ENCODE data around the gene ZNF346.

The ZNF346 gene

DNA sequence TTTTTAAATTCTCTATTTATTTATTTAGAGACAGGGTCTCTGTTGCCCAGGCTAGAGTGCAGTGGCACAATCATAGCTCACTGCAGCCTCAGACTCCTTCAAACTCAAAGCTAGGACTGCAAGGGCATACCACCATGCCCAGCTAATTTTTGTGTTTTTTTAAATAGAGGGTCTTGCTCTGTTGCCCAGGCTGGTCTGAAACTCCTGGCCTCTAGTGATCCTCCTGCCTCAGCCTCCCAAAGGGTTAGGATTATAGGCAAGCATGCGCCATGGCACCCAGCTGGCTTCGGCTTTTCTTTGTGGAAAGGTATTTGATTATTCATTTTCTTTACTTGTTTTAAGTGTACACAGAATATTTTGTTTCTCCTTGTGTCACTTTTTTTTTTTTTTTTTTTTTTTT, 5.2 kb downstream of the ZNF346 start:
- no peak overlapping the region for H3K4me3 ChIP-seq (ENCODE audit: low read depth in 1 of 2, low read length in 2 of 2)
- H3K27me3 ChIP-seq (ENCODE audit: insufficient read depth, low read length, poor library complexity) = no peaks in the 10 kb centered on the region
- peaks cover 95% of the 10 kb centered on the region for H3K79me2 ChIP-seq (ENCODE audit: insufficient read depth, low read length)
- H3K36me3 ChIP-seq (ENCODE audit: insufficient read depth, low read length) = peaks cover 48% of the 10 kb centered on the region
- no peak for DNase-seq
- H3K9me3 ChIP-seq (ENCODE audit: insufficient read depth, low read length, severe bottlenecking) = no peaks in the 10 kb centered on the region
- peaks cover 24% of the 10 kb centered on the region for H3K4me1 ChIP-seq (ENCODE audit: insufficient read depth, low read length)
- H3K9ac ChIP-seq (ENCODE audit: low read depth, low read length) = no peak overlapping the region
- no peak overlapping the region for H3K4me2 ChIP-seq (ENCODE audit: insufficient read depth, low read length)
- TF ChIP-seq EZH2 (IDR thresholded peaks at IDR 0.05; ENCODE audit: borderline replicate concordance, low read depth, low read length, severe bottlenecking) = no peak
- TF ChIP-seq, protein P1, sequence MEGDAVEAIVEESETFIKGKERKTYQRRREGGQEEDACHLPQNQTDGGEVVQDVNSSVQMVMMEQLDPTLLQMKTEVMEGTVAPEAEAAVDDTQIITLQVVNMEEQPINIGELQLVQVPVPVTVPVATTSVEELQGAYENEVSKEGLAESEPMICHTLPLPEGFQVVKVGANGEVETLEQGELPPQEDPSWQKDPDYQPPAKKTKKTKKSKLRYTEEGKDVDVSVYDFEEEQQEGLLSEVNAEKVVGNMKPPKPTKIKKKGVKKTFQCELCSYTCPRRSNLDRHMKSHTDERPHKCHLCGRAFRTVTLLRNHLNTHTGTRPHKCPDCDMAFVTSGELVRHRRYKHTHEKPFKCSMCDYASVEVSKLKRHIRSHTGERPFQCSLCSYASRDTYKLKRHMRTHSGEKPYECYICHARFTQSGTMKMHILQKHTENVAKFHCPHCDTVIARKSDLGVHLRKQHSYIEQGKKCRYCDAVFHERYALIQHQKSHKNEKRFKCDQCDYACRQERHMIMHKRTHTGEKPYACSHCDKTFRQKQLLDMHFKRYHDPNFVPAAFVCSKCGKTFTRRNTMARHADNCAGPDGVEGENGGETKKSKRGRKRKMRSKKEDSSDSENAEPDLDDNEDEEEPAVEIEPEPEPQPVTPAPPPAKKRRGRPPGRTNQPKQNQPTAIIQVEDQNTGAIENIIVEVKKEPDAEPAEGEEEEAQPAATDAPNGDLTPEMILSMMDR (IDR thresholded peaks at IDR 0.05; ENCODE audit: borderline replicate concordance, extremely low read depth, low read length, poor library complexity, severe bottlenecking) = no peak
- H4K20me1 ChIP-seq (ENCODE audit: insufficient read depth, low read length) = no peaks in the 10 kb centered on the region; the same call in 1 of the 2 replicates
- ATAC-seq (ENCODE audit: insufficient read depth, low read depth) = no peak
- no peak overlapping the region for H3K27ac ChIP-seq (ENCODE audit: low read length)
- H2AFZ ChIP-seq (ENCODE audit: low read depth, low read length) = no peak overlapping the region

DNA sequence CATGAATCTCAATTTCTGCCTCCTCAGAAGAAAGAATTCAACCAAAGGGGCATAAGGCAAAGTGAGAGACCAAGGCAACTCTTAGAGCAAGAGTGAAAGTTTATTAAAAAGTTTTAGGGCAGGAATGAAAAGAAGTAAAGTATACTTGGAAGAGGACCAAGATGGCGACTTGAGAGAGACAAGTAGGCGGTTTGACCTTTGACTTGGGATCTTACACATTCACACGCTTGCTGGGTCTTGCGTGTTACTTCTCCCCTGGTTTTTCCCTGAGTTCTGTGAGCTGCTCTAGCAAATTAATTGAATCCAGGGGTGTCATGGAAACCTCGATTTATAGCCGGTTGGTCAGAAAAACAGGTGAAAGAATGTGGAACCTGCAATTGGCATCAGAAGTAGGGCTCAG, 7.0 kb downstream of the ZNF346 start:
- peaks cover 53% of the 10 kb centered on the region for H3K36me3 ChIP-seq (ENCODE audit: insufficient read depth, low read length)
- no peak overlapping the region for H2AFZ ChIP-seq (ENCODE audit: low read depth, low read length)
- no peaks in the 10 kb centered on the region for H3K27me3 ChIP-seq (ENCODE audit: insufficient read depth, low read length, poor library complexity)
- H3K4me1 ChIP-seq (ENCODE audit: insufficient read depth, low read length) = peaks cover 11% of the 10 kb centered on the region
- H3K4me3 ChIP-seq (ENCODE audit: low read depth in 1 of 2, low read length in 2 of 2) = no peak overlapping the region
- ATAC-seq (ENCODE audit: insufficient read depth, low read depth) = no peak
- no peak overlapping the region for H3K9ac ChIP-seq (ENCODE audit: low read depth, low read length)
- TF ChIP-seq, protein P1 (IDR thresholded peaks at IDR 0.05; ENCODE audit: borderline replicate concordance, extremely low read depth, low read length, poor library complexity, severe bottlenecking) = no peak
- TF ChIP-seq EZH2 (IDR thresholded peaks at IDR 0.05; ENCODE audit: borderline replicate concordance, low read depth, low read length, severe bottlenecking) = no peak
- H3K79me2 ChIP-seq (ENCODE audit: insufficient read depth, low read length) = peaks cover 93% of the 10 kb centered on the region
- peaks cover 4% of the 10 kb centered on the region for H4K20me1 ChIP-seq (ENCODE audit: insufficient read depth, low read length)
- H3K27ac ChIP-seq (ENCODE audit: low read length) = no peak overlapping the region
- no peaks in the 10 kb centered on the region for H3K9me3 ChIP-seq (ENCODE audit: insufficient read depth, low read length, severe bottlenecking)
- H3K4me2 ChIP-seq (ENCODE audit: insufficient read depth, low read length) = no peak overlapping the region
- no peak for DNase-seq

DNA sequence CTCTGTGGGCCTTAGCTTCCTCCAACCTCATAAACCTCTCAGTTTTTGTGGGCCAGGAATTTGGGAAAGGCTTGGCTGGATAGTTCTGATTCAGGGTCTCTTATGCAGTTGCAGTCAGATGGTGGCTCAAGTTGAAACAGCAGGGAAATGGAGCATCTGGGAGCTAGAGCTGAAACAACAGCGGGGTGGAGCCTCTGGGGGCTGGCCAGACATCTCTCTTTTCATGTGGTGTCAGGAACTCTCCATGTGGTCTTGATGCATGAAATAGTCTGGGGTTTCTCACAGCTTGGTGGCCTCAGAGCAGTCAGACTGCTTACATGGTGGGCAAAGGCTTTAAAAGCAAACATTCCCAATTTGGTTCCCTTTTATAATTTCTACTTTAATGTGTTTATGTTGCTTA, 13.5 kb downstream of the ZNF346 start:
- ATAC-seq (ENCODE audit: insufficient read depth, low read depth) (peak; percentile 93), DNase-seq (peak; percentile 52)
- no peak overlapping the region; the same call in 1 of the 2 replicates for H3K27ac ChIP-seq (ENCODE audit: low read length)
- H3K79me2 ChIP-seq (ENCODE audit: insufficient read depth, low read length) = peaks cover 92% of the 10 kb centered on the region
- H2AFZ ChIP-seq (ENCODE audit: low read depth, low read length) = no peak overlapping the region
- 0 out of 2 replicates have a peak, but pooled peaks cover 4% of the 10 kb centered on the region for H3K4me1 ChIP-seq (ENCODE audit: insufficient read depth, low read length)
- no peak overlapping the region for H3K9ac ChIP-seq (ENCODE audit: low read depth, low read length)
- H3K9me3 ChIP-seq (ENCODE audit: insufficient read depth, low read length, severe bottlenecking) = no peaks in the 10 kb centered on the region
- TF ChIP-seq, protein P1 (IDR thresholded peaks at IDR 0.05; ENCODE audit: borderline replicate concordance, extremely low read depth, low read length, poor library complexity, severe bottlenecking) = no peak
- no peak for TF ChIP-seq EZH2 (IDR thresholded peaks at IDR 0.05; ENCODE audit: borderline replicate concordance, low read depth, low read length, severe bottlenecking)
- H3K4me3 ChIP-seq (ENCODE audit: low read depth in 1 of 2, low read length in 2 of 2) = no peak overlapping the region
- H3K27me3 ChIP-seq (ENCODE audit: insufficient read depth, low read length, poor library complexity) = no peaks in the 10 kb centered on the region
- peaks cover 59% of the 10 kb centered on the region for H3K36me3 ChIP-seq (ENCODE audit: insufficient read depth, low read length)
- H4K20me1 ChIP-seq (ENCODE audit: insufficient read depth, low read length) = peaks cover 50% of the 10 kb centered on the region
- no peak overlapping the region for H3K4me2 ChIP-seq (ENCODE audit: insufficient read depth, low read length)
